Stimulated activated CD8-positive, alpha-beta memory T cell treated with anti-CD3 and anti-CD28 coated beads, Interleukin-7, amount 100 ng/mL, for 48 hours (primary cell): Measurements from ENCODE around the gene FGF1.

Source experiments
- DNase-seq, 2 donors: peaks; one replicate each; pipeline ENCODE4 v3.0.0-alpha.2; 2020; ENCODE audit warnings: low read depth in 1 of 2; ENCODE audit errors: extremely low read depth in 1 of 2

Gene FGF1

DNA sequence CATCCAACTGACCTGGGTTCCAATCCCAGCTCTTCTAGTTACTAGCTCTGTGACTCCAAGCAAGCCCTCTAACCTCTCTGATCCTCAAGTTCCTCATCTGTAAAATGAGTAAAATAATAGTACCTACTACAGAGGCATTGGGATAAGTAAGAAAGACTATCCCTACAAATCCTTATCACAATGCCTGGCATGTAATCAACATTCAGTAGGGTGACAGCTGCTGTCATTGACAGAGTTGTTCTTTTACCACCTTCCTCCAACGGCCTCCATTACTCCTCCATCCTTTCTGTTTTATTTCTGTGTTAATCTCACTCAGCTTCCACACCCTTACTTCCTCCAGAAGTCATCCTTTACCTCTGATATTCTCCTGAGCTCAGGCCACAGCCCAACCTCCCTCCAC, 40.4 kb downstream of the FGF1 start:
- DNase-seq = no peak

DNA sequence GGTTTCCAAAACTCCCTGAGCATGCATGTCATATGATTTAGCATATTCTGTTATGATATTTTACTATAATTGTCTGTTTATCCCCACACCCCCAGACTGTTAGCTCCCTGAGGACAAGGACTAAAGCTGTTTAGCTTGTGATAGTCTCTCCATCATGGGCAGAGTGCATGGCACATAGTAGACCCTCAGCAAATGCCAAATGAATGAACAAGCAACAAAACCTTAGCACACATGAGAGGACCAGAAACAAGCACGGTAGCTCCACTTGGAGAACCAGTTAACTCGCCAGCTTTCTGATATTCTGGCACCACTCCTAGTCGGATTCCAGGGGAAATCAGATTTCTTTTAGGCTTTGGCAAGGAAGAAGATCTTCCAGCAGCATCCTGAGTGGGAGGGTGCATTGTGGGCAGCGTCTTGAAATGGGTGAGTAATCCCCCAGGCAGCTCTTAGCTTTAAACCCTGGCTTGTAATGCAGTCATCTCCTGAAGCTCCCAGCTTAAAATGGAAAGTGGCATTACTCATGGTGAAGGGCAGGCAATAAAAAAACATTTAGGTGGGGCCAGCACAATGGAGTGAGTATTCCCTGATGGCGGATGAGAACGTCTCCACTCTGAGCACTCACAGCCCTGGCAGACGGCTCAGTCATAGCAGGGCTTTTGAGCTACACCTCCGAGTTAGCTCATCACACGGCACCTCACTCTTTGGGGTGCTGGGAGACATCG, 41.1 kb downstream of the FGF1 start:
- DNase-seq = no peak

DNA sequence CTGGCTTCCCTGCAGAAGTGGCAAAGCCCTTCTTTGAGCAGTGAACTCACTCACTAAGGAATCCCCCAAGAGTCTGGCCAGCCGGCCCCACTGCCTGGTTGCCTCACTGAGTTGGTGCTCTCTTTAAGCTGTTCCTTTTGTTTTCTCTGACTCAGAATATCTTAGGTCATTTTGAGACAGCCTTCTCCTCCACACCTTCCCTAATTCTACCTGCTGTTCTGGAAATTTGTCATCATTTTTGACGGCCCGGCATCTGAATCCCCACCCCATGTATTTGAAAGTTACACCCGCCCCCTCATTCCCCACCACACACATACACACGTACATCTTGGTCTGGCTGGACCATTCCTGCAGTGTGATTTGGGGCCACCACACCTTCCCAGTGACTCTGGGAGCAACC, 41.8 kb downstream of the FGF1 start:
- DNase-seq = no peak

DNA sequence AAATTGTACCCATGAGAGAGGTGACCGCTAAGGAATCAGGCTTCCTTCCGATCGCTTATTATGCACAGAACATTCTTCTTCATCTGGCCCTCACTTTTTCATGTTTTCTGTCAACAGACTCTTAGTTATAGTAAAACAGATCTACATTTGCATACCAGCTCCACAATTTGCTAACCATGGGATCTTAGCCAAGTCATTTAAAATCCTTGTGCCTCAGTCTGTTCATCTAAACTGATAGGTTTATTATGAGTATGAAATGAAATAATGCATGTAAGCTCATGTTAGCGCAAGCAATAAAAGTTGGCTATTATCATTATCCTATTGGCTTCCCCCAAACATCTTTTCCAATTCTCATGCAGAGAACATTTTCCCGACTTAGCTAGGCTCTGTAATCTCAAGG, 42.3 kb downstream of the FGF1 start:
- DNase-seq = no peak

DNA sequence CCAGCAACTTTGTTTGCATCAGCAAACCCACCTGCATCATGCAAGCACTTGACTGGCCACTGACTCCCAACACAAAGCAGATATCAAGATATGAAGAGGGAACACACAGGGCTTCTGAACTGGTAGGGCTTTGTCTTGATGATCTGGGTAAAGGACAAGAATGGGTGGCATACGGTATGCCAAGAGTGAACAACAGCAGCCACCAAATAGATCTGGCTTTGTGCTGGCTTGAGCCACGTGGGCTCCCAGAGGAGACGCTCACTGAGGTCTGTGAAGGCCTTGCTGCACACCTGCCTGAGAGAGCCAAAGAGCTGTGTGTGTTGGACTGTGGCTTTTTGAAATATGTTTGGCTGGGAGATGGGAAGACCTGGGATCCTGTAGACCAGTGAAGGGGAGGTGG, 43.5 kb downstream of the FGF1 start:
- DNase-seq = no peak

DNA sequence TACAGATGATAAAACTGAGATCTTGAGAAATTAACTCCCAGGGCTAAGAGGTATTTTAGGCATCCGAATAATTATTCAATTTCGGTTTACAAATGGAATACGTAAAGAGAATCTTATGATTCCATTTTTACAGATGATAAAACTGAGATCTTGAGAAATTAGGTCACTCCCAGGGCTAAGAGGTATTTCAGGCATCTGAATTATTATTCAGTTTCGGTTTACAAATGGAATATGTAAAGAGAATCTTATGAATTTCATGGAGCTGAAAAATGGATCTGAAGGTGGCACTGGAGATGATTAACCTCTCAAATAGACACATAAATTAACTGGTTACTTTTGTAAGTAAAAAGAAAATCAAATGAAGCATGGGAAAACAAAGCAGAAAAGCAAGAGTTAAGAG, 44.2 kb downstream of the FGF1 start:
- no peak for DNase-seq

DNA sequence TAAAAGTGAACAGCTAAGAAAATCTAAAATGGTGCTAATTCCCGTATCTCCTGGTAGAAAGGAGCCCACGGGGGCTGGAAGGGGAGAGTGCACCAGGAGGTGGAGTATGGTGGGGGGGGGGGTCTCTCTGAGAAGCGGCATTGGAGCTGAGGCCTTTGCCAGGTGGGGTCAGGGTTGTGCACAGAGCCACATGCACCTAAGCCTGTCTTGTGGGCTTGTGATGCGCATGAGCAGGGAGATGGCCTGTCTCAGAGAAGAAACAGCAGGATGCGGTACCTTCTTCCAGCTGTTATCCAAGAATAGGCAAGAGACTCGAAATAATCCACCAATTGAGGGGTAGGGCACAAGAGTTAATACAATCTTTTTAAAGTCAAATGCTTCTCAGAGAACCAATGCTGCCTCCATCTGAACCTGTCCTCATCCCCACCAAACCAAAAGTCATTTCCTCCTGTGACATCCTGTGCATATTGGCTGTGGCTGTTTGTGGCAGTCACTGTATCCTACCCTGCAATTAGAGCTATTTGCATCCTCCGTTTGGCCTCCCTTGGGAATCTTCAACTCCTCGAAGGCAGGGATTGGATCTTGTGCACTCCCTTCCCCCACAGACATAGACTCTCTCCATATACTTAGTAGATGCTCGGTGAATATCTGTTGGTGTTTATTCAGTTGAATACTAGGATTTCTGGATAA, 45.4 kb downstream of the FGF1 start:
- no peak for DNase-seq

DNA sequence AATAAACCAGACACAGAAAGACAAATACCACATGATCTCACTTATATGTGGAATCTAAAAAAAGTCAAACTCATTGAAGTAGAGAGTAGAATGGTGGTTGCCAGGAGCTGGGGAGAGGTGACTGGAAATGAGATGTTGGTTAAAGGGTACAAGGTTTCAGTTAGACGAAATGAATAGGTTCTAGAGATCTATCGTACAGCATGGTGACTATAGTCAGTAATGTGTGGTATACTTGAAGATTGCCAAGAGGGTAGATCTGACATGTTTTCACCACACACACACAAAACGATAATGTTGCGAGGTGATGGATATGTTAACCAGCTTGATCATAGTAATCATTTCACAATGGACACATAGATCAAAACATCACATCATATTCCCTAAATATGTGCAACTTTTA, 46.4 kb downstream of the FGF1 start:
- no peak for DNase-seq

DNA sequence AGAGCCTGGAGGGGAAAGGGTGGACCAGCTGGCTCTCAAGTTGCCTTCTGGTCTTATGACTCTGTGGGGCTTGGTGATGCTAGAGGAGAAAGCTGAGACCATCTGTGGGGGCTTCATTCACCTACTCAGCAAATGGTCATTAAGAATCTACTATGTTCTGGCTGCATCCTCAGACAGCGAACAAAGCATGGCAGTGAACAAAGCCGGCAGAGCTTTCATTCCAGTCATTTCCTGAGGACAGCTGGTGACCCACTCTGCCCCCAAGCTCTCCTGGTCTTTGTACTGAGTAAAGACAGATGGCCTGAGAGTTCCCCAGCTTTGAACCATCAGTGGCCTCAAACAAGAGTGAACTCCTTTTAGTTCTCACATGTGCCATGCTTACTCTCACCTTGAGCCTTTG, 48.0 kb downstream of the FGF1 start:
- DNase-seq = no peak

DNA sequence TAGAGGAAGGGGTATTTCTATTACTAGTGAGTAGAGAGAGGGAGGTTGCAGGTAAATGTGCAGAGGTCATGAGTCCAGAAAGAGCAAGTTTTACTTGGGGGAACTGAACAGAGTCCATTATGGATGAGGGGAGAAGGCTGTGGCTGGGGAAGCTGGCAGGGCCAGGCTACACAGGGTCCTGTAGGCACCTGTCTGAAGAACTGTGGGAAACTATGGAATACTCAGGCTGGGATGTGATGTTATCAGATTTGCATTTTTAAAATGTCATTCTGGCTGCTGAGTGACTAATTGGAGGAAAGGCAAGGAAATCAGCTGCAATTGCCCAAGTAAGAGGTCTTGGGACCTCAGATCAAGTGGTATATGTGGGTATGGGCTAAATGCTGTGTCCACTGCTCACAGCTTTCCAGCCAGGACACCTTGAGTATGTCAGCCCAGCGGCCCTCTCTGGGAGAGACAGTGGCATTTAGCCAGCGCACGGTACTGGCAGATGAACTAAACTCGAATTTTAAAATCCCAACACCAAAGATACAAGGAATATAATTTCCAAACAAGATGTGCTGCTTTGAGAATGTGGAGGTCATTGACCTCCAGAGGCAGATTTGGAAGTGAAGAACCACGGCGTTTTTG, 49.1 kb downstream of the FGF1 start:
- DNase-seq = no peak

DNA sequence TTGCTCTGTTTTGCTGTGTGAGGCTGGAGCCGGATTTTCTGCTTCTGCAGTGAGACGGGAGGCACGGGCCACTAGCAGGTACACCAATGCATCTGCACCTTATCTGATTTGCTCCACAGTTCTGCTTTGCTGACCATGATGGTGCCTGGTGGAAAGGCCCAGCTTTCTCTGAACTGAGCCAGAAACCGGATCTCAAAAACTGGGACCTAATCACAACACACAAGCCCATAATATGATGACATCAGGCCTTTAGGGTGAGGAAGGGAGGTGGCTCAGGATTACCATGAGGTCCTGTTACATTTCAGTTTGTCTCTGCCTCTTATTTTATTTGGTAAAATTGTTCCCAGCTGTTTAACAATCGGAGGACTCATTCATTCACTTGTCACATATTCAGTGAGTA, 49.8 kb downstream of the FGF1 start:
- DNase-seq = no peak

DNA sequence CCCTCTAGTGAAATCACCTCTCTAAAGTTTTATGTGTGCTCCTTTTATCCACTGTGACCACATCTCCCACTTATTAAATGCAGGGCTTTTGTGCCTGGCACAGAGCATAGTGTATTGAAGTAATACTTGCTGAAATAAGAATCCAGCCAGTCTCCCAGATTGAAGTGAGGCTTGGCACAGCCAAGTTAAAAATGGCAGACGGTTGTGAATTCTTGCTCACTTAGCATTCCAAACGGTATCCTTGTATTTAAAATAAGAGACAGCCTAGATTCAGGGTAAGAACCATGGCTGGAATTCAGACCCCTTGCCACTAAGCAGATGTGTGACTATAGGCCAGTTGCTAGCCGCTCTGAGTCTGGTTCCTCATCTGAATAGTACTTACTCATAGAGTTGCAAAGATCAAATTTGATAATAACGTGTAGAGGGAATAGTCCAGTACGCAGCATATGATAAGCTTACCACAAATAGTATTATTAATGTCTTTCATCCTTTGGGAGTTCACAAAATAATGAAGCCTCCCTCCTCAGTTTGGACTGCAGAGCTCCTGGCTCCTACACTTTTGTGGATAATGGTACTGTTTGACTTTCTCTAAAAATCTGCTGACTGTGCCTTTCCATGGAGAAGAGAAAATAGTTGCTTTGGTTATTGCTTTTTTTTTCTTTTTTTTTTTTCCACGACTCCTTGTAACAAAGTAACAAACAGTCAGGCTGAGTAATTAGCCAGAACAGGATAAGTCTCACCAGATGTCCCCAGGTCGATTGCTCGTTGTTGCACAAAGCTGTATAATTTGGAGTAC, 51.5 kb downstream of the FGF1 start:
- no peak for DNase-seq

DNA sequence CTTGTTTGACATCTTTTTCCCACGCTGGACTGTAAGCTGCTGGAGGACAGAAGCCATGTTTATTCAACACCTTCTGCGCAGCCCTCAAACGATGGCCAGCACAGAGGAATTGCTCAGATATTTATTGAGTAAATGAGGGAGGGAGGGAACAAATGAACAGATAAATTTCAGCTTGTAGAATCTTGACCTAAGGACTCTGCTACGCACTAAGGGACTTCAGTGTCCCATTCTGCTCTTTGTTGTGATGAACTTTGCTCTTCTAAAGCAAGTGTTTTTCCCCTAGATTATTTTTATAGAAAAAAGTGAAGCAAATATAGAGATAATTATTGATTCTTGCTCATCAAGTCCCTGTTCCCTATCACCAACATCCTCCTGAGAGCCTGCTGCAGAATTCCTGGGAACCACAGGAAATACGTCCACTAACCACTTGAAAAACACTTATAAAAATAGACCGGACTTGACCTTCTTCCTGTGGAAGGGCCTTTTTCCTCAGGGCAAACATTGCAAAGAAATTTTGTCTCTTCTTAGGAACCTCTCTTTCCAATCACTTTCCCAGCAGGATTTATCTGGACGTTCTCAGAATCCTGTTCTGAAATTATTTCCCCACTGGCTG, 54.9 kb downstream of the FGF1 start:
- no peak for DNase-seq

DNA sequence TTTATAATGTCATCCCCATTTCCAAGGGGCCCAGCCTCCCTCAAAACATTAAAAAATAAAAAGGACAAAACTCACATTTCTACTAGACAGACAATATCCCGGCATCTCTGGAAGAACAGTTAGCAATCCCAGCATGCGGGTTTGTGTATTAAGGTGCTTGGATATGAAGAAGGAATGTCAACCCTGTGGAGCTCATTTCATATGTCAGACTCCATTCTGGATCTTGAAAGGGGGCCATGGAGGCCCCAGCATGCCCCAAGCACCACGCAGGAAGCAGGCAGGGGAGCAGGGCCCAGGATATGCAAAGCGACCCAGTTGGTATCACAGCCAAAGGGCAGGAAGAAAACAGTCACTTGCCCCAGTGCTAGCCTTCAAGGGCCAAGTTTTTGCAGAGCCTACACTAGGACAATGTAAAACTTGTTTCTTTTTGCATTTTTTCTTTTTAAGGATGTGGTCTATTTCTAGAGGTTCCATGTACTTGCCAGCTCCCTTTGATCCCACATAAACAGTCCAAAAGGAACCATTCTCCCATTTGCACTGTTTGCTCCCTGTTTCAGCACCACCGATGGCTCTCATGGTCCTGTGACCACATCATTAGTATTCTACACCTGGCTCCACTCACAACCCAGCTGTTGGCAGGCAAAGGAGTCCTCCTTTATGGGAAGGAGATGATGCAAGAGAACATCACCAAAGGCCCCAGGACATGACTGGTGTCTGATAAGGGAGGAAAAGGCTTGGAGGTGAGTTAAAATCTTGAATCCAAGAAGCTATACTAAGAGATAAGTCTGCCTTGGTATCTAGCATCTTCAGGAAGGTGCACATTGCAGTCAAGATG, 58.3 kb downstream of the FGF1 start:
- DNase-seq = no peak

DNA sequence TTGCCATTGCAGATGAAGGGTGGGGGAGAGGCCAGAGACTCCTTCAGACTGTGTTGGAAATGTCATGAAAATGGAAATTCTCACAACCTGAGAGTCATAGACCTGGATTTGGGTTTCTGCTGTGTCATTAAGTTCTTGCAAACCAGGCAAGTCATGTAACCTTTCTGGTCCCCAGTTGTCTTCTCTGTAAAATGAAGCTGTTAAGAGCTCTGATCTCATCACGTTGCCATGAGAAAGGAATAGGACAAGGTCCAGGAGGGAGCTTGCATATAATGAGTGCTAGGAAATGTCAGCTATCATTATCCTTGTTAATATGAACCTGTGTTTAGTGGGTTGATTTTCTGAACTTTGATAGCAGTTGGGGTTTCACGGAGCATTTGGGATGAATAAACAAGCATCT, 59.1 kb downstream of the FGF1 start:
- no peak for DNase-seq

DNA sequence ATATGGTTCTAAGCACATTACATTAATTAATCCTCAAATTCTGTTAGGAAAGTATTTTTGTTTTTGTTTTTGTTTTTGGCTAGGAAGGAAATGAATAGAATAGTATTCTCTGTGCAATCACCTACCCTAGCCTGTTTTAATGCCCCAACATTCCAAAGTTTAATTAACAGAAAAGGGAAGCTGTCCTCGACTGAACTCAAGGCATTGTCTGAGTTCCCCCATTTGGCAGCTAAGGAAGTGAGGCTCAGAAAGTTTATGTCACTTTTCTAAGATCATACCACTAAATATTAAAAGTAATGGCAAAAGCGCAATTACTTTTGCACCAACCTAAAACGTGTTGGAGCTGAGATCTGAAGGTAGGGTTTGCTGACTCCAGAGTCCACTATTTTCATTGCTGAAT, 59.8 kb downstream of the FGF1 start:
- no peak for DNase-seq

DNA sequence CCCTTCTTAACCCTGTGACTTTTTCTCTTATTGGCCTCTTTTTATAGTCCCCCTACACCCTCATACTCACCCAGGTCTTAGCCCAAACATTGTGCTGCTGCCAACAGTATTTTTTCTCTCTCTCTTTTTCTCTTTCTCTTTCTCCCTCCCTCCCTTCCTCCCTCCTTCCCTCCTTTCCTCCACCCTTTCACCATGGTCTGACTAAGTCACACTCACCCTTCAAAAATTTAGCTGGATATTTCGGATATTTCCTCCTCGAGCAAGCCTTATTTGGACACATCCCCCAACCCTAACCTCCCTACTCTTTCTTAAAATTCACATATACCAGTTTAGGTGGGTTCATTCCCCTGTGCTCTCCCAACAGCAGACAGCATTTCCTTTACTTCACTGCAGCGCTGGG, 64.7 kb downstream of the FGF1 start:
- no peak for DNase-seq

DNA sequence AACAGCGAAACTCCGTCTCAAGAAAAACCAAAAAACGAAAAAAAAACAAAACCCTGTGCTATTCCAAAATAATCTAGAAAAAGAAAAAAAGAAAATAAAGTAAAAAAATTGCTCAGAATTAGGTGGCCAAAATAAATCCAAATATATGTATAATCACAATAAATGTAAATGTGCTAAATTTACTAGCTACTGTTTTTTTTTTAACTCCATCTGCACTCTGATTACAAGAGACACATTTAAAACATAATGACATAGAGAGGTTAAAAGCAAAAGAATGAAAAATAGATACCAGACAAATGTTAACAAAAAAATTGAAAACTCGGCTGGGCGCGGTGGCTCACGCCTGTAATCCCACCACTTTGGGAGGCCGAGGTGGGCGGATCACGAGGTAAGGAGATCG, 66.1 kb downstream of the FGF1 start:
- no peak for DNase-seq

DNA sequence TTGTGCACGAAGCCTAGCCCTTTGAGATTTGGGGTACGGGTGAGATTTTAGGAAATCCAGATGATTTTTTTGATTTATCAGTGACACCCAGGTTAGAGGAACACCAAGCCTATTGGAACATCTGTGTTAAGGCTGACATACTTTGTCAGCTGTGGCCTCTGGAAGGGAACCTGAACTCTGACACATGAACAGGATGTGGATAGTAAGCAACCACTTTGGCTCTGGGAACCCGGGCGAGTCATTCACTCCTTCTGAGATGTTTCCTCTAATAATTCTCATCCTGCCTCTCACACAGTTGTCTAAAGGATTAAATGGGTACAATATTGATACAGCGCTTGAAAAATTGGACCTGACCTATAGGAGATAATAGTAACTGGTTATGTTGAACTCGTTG, 67.8 kb downstream of the FGF1 start:
- peak in 1 of 2 donors; percentile 46 for DNase-seq

DNA sequence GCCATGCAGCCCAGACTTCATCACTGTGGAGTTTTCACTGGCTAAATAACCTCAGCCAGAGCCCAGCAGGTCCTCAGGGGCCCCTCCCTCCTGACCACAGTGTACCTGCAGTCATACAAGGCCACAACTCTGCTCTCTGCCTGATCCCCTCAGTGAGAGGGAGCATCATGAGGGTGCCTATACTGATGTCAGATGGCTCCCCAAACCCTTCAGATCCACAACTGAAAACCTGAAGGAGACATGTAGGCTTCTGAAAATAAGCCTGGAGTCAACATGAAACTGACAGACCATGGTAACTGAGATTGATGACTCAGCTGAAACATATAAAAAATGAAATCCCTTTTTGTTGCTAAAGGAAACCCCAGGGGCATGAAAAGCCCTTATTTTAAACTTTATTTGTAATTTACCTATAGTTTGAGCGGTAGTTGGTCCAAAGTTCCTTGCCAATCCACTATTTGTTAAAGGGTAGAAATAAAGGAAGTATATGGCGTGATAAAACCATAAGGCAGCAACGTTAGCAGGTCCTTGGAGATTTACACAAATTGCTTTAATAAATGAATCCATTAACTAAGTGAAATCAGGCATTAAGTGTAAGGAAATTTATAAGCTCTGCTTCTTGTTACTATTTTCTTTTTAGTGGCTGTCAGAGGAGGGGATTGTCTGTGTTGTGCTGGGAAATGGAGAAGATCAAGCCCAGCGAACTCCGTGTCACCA, 68.3 kb downstream of the FGF1 start:
- peak in 1 of 2 donors; percentile 48 for DNase-seq
